ENCODE results near the gene AXIN1.

The AXIN1 gene

DNA sequence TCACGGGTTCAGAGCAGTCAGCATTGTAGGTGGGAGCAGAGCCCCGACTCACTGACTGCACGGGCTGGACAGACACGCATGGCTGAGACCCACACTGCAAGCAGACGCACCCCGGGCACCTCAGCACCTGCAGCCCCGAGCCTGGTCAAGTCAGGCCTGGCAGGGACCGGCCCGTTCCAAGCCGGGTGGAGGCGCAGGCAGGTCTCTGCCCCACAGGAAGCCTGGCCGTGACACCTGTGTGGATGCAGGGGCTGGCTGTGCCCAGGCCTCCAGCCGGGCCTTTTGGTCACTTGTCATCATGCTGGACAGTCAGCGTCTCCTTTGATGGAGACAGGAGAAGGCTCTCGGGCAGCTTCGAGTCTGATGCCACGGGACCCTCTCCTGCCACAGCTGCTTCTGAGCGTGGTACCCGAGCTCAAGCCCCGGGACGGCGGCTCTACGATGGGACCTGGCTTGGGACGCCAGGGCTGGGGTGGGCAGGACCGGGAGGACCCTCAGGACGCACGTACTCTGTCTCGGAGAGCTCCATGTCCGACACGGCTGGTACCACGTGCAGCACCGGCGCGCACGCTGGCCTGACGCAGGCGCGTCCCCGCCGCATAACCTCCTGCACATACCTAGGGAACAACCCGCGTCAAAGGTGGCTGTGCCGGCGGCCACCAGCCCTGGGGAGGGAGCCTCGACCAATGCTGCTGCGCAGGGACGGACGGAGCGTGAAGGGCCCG, 61.7 kb downstream of the AXIN1 start:
- H3K4me1 ChIP-seq (ENCODE audit: control insufficient read depth, insufficient read depth, low read length) = no peaks in the 10 kb centered on the region
- H3K27me3 ChIP-seq (ENCODE audit: control insufficient read depth, insufficient read depth, low read length) = no peaks in the 10 kb centered on the region
- no peak overlapping the region for H3K4me3 ChIP-seq (ENCODE audit: low read length)
- H3K36me3 ChIP-seq (ENCODE audit: control insufficient read depth, insufficient read depth, low read length) = peaks cover 19% of the 10 kb centered on the region
- no peak overlapping the region for H3K9ac ChIP-seq (ENCODE audit: low read length)
- no peak overlapping the region for H3K27ac ChIP-seq (ENCODE audit: low read depth, low read length)

DNA sequence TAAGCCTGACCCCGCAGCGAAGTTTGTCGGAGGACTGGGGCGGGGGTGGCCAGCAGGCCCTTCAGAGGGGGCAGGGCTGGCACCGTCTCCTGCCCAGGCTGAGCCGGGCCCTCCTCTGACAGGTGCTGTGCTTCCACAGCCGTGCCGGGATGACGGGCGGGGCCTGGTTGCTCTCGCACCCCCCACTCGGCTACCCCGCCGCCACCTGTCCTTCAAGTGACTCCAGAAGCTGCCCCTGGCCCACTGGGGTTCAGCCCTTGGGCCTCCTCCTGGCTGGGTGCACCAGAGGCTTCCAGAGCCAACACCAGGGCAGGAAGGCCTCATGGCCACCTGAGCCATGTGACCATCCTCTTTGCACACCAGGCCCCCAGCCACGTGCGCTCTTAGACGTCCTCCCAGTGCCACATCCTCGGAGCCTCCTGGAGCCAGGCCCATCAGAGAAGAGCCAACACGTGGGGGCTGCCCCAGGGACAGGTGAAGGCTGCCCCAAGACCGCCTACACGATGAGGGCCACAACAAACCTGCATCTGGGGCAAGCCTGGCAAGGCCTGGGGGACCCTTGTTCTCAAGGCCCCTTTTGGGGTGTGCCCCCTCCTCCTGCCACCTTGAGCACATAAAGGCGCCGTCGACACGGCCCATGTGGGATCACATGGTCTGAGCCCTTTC, 62.4 kb downstream of the AXIN1 start:
- peaks cover 19% of the 10 kb centered on the region for H3K36me3 ChIP-seq (ENCODE audit: control insufficient read depth, insufficient read depth, low read length)
- no peak overlapping the region for H3K9ac ChIP-seq (ENCODE audit: low read length)
- H3K27me3 ChIP-seq (ENCODE audit: control insufficient read depth, insufficient read depth, low read length) = no peaks in the 10 kb centered on the region
- no peaks in the 10 kb centered on the region for H3K4me1 ChIP-seq (ENCODE audit: control insufficient read depth, insufficient read depth, low read length)
- no peak overlapping the region for H3K27ac ChIP-seq (ENCODE audit: low read depth, low read length)
- no peak overlapping the region for H3K4me3 ChIP-seq (ENCODE audit: low read length)

DNA sequence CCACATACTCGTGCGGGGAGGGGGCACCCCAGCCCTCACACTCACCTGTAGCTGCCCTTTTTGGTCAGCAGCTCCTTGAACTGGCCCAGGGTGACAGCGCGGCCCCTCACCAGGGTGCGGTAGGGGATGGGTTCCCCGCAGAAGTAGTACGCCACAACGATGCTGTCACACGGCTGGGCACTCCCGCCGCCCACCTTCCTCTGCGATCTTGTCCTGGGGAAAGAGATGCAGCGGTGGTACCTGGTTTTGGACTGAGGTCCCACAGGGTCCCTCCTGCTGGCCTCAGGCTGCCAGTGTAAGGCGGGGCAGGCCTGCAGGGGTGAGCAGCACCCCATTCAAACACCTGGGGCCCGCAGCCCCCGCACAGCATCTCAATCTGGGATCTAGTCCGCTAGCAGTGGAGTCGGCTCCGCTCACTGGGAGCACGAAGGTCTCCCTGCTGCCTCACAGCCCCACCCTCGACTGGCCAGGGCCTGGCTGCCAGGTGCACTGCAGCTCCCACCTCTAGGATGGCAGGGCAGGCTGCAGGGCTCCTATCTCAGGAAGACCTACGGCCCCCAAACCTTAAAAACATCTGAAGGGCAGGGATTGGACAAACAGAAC, 63.0 kb downstream of the AXIN1 start:
- H3K36me3 ChIP-seq (ENCODE audit: control insufficient read depth, insufficient read depth, low read length) = peaks cover 19% of the 10 kb centered on the region
- no peak overlapping the region for H3K4me3 ChIP-seq (ENCODE audit: low read length)
- no peaks in the 10 kb centered on the region for H3K27me3 ChIP-seq (ENCODE audit: control insufficient read depth, insufficient read depth, low read length)
- H3K27ac ChIP-seq (ENCODE audit: low read depth, low read length) = no peak overlapping the region
- H3K9ac ChIP-seq (ENCODE audit: low read length) = no peak overlapping the region
- H3K4me1 ChIP-seq (ENCODE audit: control insufficient read depth, insufficient read depth, low read length) = no peaks in the 10 kb centered on the region

DNA sequence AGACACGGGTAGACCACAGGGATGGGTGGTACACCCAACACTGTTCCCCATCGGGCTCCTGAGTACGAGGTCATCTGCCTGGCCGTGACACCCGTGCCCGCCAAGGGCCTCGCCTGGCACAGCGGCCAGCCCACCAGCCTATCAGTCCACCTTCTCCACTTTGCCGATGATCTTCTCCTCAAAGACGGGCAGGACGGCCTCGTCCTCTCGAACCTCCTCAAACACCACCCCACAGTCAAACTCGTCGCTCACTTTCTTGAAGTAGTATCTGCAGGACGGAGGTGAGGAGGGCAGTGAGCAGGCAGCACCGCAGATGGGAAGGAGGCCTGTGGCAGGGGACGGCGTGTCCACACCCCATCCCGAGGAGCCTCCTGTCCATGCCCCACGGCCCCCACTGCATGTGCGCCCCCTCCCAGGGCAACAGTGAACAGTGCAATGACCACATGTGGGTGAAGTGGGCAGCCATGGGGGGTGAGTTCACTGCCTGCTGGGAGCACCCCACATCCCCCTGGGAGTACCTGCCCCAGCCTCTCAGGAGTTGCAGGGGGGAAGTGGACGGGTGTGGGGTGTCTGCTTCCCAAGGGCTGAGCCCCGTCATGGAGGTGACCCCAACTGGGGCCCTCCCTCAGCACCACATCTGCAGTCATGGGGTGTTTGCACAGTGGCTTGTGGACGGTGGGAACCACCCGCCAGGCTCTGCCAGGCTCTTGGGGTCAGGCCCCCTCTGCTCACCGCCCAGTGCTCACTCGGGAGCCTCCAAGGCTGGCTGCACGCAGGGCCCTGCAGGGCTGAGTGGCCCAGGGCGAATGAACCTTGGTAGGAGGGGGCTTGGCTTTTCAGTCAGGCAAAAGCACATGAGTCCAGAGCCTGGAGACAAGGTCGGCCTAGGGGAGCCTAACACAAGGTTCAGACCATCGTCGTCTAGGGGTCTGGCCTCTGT, 64.3 kb downstream of the AXIN1 start:
- peaks cover 19% of the 10 kb centered on the region for H3K36me3 ChIP-seq (ENCODE audit: control insufficient read depth, insufficient read depth, low read length)
- no peak overlapping the region for H3K4me3 ChIP-seq (ENCODE audit: low read length)

DNA sequence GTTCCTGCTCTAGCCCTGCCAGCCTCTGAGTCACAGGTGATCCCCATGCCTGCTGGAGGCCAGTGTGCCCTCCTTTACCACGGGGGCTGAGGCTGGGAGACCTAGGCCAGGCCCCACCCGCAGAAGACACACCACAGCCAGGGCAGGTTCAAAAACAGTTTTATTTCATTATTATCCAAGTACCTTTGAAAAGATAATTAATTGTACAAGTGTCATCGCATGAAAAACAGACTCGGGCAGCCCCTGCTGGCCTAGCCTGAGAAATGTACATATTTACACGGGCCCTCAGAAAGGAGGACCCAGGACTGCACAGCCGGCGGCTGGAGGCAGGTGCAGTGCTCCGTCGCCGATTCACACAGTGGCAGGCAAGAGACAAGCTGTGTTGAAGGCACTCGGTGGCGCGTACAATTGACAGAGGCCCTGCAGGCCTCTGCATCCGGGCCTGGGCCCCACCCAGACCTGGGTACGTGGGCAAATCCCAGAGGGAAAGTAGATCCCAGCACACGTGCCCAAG, 65.2 kb downstream of the AXIN1 start:
- H3K27me3 ChIP-seq (ENCODE audit: control insufficient read depth, insufficient read depth, low read length) = no peaks in the 10 kb centered on the region
- no peak overlapping the region for H3K27ac ChIP-seq (ENCODE audit: low read depth, low read length)
- peaks cover 13% of the 10 kb centered on the region for H3K36me3 ChIP-seq (ENCODE audit: control insufficient read depth, insufficient read depth, low read length)
- no peaks in the 10 kb centered on the region for H3K4me1 ChIP-seq (ENCODE audit: control insufficient read depth, insufficient read depth, low read length)
- H3K4me3 ChIP-seq (ENCODE audit: low read length) = no peak overlapping the region
- no peak overlapping the region for H3K9ac ChIP-seq (ENCODE audit: low read length)

More for the DNA sequence above, 64.3 kb downstream of the AXIN1 start:
- no peaks in the 10 kb centered on the region for H3K4me1 ChIP-seq (ENCODE audit: control insufficient read depth, insufficient read depth, low read length)
- no peaks in the 10 kb centered on the region for H3K27me3 ChIP-seq (ENCODE audit: control insufficient read depth, insufficient read depth, low read length)
- no peak overlapping the region for H3K9ac ChIP-seq (ENCODE audit: low read length)
- H3K27ac ChIP-seq (ENCODE audit: low read depth, low read length) = no peak overlapping the region

DNA sequence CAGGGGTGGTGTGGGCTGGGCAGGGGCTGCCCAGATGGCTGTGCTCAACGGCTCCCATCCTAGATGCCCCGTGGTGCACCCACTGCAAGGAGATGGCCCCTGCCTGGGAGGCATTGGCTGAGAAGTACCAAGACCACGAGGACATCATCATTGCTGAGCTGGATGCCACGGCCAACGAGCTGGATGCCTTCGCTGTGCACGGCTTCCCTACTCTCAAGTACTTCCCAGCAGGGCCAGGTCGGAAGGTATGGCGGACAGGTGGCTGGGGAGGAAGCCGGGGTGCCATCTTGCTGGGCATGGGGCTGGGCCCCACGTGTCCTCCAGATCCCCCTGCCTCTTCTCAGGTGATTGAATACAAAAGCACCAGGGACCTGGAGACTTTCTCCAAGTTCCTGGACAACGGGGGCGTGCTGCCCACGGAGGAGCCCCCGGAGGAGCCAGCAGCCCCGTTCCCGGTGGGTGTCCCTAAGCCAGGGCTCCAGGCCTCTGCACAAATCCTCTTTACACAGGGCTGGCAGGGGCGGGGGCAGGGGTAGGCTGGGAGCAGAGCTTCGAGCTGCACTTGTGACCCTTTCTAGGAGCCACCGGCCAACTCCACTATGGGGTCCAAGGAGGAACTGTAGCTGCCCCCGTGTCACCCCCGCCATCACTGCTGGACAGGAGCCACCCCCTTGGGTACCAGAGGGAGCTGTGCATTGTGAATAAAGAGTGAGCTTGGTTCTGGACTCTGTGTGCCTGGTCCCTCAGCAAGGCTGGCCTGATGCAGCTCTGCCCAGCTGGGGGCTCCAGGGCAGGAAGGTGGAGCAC, 65.8 kb downstream of the AXIN1 start:
- H3K4me3 ChIP-seq (ENCODE audit: low read length) = no peak overlapping the region
- H3K4me1 ChIP-seq (ENCODE audit: control insufficient read depth, insufficient read depth, low read length) = no peaks in the 10 kb centered on the region
- H3K9ac ChIP-seq (ENCODE audit: low read length) = no peak overlapping the region
- H3K36me3 ChIP-seq (ENCODE audit: control insufficient read depth, insufficient read depth, low read length) = peaks cover 12% of the 10 kb centered on the region
- H3K27me3 ChIP-seq (ENCODE audit: control insufficient read depth, insufficient read depth, low read length) = no peaks in the 10 kb centered on the region
- no peak overlapping the region for H3K27ac ChIP-seq (ENCODE audit: low read depth, low read length)

DNA sequence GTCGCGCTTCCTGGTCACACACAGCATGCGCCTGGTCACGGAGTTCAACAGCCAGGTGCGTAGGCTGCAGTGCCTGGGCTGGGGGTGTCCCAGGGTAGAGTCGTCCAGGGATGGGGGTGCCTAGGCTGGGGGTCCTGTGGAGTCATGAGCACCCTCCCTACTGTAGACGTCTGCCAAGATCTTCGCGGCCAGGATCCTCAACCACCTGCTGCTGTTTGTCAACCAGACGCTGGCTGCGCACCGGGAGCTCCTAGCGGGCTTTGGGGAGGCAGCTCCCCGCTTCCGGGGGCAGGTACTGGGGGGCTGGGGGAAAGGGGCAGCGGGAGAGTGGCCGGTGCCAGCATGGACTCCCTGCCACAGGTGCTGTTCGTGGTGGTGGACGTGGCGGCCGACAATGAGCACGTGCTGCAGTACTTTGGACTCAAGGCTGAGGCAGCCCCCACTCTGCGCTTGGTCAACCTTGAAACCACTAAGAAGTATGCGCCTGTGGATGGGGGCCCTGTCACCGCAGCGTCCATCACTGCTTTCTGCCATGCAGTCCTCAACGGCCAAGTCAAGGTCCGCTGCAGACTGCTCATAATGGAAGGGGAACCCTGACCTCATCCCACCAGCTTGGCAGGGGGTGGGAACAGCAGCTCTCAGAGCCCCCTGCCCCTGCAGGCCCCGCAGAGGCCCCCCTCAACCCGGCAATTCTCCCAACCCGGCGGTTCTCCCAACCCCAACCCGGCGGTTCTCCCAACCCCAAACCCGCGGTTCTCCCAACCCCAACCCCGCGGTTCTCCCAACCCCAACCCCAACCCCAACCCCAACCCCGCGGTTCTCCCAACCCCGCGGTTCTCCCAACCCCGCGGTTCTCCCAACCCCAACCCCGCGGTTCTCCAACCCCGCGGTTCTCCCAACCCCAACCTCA, 67.1 kb downstream of the AXIN1 start:
- Histone ChIP-seq H3K27ac (ENCODE audit: low read depth, low read length) (no peak overlapping the region), H3K9ac (ENCODE audit: low read length) (no peak overlapping the region), H3K4me3 (ENCODE audit: low read length) (no peak overlapping the region), H3K27me3 (ENCODE audit: control insufficient read depth, insufficient read depth, low read length) (peaks cover 4% of the 10 kb centered on the region), H3K4me1 (ENCODE audit: control insufficient read depth, insufficient read depth, low read length) (no peaks in the 10 kb centered on the region), H3K36me3 (ENCODE audit: control insufficient read depth, insufficient read depth, low read length) (peaks cover 5% of the 10 kb centered on the region)

DNA sequence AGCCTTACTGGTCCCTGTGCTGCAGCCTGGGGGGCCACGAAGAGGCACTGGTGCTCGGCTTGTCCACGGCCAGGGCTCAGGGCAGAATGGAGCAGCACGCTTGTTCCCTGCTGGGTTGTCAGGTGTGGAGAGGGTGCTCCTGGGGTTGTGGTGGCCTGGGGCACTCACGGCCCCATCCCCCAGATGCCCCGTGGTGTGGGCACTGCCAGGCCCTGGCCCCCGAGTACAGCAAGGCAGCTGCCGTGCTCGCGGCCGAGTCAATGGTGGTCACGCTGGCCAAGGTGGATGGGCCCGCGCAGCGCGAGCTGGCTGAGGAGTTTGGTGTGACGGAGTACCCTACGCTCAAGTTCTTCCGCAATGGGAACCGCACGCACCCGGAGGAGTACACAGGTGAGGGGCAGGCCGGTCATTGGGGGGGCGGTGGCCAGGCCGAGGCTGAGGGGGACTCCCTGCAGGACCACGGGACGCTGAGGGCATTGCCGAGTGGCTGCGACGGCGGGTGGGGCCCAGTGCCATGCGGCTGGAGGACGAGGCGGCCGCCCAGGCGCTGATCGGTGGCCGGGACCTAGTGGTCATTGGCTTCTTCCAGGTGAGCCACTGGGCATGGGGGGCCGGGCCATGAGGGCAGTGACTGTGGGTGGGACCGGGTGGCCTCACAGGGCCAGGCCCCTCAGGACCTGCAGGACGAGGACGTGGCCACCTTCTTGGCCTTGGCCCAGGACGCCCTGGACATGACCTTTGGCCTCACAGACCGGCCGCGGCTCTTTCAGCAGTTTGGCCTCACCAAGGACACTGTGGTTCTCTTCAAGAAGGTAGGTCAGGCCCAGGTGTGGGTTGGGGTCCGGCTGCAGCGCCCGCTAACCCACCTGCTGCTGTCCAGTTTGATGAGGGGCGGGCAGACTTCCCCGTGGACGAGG, 68.1 kb downstream of the AXIN1 start:
- Histone ChIP-seq H3K27ac (ENCODE audit: low read depth, low read length) (no peak overlapping the region), H3K36me3 (ENCODE audit: control insufficient read depth, insufficient read depth, low read length) (peaks cover 3% of the 10 kb centered on the region), H3K27me3 (ENCODE audit: control insufficient read depth, insufficient read depth, low read length) (peaks cover 4% of the 10 kb centered on the region), H3K4me3 (ENCODE audit: low read length) (no peak overlapping the region), H3K4me1 (ENCODE audit: control insufficient read depth, insufficient read depth, low read length) (no peaks in the 10 kb centered on the region), H3K9ac (ENCODE audit: low read length) (no peak overlapping the region)

DNA sequence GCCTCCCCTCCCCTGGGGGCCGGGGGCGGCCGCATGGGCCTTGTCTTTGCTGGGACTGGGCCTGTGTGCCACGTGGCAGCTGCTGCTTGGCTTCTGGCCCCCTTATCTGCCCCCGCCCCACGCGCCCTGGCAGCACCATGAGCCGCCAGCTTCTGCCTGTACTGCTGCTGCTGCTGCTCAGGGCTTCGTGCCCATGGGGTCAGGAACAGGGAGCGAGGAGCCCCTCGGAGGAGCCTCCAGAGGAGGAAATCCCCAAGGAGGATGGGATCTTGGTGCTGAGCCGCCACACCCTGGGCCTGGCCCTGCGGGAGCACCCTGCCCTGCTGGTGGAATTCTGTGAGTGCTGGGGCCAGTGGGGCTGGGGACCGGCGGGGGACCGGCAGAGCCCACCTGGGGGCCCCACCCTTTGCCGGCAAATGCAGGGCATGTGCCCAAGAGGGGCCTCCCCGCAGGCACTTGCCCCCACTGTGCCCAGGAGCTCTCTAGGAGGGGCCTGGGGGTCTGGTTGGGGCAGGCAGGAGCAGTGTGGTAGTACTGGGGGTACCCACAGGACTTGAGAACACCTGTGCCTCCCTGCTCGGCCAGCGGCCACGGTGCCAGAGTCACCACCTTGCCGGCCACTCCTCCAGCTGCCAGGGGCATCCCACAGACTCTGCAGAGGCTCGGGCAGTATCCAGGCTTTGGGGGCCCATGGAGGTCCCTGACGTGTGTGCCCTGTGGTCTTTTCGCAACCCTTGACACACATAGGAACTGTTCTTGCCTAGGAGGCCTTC, 69.3 kb downstream of the AXIN1 start, which contains the start of gene PDIA2:
TSS of gene PDIA2 (plus strand) at position 132 of the 773 bp plus-strand sequence. CDS start at position 138, 6 bp downstream.
- H3K27ac ChIP-seq (ENCODE audit: low read depth, low read length) = no peak within 1 kb of the TSS
- peaks cover 4% of the 10 kb centered on the region for H3K27me3 ChIP-seq (ENCODE audit: control insufficient read depth, insufficient read depth, low read length)
- H3K9ac ChIP-seq (ENCODE audit: low read length) = no peak within 1 kb of the TSS
- peaks cover 3% of the 10 kb centered on the region for H3K36me3 ChIP-seq (ENCODE audit: control insufficient read depth, insufficient read depth, low read length)
- no peaks in the 10 kb centered on the region for H3K4me1 ChIP-seq (ENCODE audit: control insufficient read depth, insufficient read depth, low read length)
- H3K4me3 ChIP-seq (ENCODE audit: low read length) = no peak within 1 kb of the TSS
